Transverse colon (tissue), 4 donors: Measurements from ENCODE around the gene MRPL33.

ENCODE experiments used
- CTCF ChIP-seq, 5 experiments: fragments of 200-600 bp in 3 of 5; fragments of 450-650 bp in 2 of 5; sonication (generic) in 3 of 5; IDR thresholded peaks; 1 replicate in 2 of 5; 2 replicates in 3 of 5; pipeline ENCODE4 v1.5.1; 2016 to 2017; ENCODE audit warnings: antibody characterized with exemption in 5 of 5, inconsistent platforms in 3 of 5, mild to moderate bottlenecking in 2 of 5, moderate library complexity in 1 of 5
- EP300 ChIP-seq: sonication (generic); formaldehyde crosslinking; IDR thresholded peaks from one replicate; pipeline ENCODE4 v1.6.1; 2017; ENCODE audit warnings: antibody characterized with exemption, low read depth
- POLR2A ChIP-seq: fragments of 450-650 bp; IDR thresholded peaks from one replicate; pipeline ENCODE4 v1.6.1; 2016; ENCODE audit warnings: antibody characterized with exemption, mild to moderate bottlenecking, moderate library complexity
- POLR2AphosphoS5 ChIP-seq, 3 donors: sonication (generic); formaldehyde crosslinking; IDR thresholded peaks; one replicate each; pipeline ENCODE4 v1.6.1; 2016; ENCODE audit warnings: antibody characterized with exemption in 3 of 3

- TF ChIP-seq POLR2A (no peak), CTCF (IDR thresholded peaks at IDR 0.05) (no peak), EP300 (no peak), POLR2AphosphoS5 (IDR thresholded peaks at IDR 0.05) (no peak)
Measured at GRCh38 chr2:27724191-27724590, 47.3 kb upstream of the MRPL33 start.
